Bronchial epithelial cell (primary cell): Measurements from ENCODE around the gene NPR1. TPM values are rescaled to one million over a fixed set of nuclear protein-coding genes. Genes with fewer than 3 reads are reported as not detected.

Source experiments
- DNase-seq: peaks from one replicate; pipeline ENCODE4 v3.0.0-alpha.2; 2010; ENCODE audit warnings: low read depth
- FAIRE-seq: peaks from 2 replicates; lab custom pipeline; 2011; peaks lifted over from hg19 to GRCh38; lab: Jason Lieb, UNC
- H3K27me3 ChIP-seq: 2 replicates; pipeline ENCODE4 v1.5.1; 2011; ENCODE audit warnings: low read length; ENCODE audit not compliant: control insufficient read depth, insufficient read depth
- H3K36me3 ChIP-seq: 2 replicates; pipeline ENCODE4 v1.5.1; 2011; ENCODE audit warnings: low read length; ENCODE audit not compliant: control insufficient read depth, insufficient read depth
- H3K4me3 ChIP-seq: 2 replicates; pipeline ENCODE4 v1.5.1; 2011; ENCODE audit warnings: mild to moderate bottlenecking, low read depth, low read length, control low read depth
- total RNA-seq: library from RNA; depleted of rRNA; stranded (reverse); fragments of >200 nt; gene quantifications from 2 replicates; pipeline ENCODE4 v1.2.1, GENCODE V29; 2014
- TF ChIP-seq, protein P1 (sequence below): IDR thresholded peaks from 2 replicates; pipeline ENCODE4 v1.5.1; 2011; ENCODE audit warnings: mild to moderate bottlenecking, moderate library complexity, low read length, control low read depth, inconsistent platforms; ENCODE audit not compliant: insufficient read depth, severe bottlenecking

The NPR1 gene
- total RNA-seq, 1 donor from 2014 or later: under 0.01 TPM

DNA sequence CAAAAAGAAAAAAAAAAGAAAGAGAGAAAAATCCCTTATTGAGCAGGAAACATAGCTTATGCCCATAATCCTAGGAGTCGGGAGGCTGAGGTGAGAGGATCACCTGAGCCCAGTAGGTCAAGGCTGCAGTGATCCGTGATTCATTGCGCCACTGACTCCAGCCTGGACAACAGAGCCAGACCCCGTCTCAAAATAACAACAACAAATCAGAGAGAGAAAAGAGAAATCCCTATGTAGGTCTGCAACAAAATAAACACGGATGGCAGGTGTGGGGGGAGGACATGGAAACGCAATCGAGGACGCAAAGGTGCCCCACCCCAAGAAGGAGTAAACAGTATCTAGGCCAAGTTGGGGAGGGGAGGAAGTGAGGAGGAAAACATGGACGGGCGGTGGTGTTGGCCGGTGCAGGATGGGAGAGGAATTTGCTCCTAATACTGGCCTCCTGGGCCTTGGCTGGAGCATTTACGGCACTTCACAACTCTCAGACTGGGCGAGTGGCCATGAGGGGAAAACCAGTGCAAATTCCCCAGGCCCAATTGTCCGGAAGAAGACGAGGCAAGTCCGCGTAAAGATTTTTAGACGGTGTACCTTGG, 45.2 kb upstream of the NPR1 start:
- Histone ChIP-seq H3K36me3 (peaks cover 10% of the 10 kb centered on the region), H3K27me3 (no peaks in the 10 kb centered on the region), H3K4me3 (peak overlapping the region; percentile 71)
- DNase-seq: no peak
- TF ChIP-seq, protein P1, sequence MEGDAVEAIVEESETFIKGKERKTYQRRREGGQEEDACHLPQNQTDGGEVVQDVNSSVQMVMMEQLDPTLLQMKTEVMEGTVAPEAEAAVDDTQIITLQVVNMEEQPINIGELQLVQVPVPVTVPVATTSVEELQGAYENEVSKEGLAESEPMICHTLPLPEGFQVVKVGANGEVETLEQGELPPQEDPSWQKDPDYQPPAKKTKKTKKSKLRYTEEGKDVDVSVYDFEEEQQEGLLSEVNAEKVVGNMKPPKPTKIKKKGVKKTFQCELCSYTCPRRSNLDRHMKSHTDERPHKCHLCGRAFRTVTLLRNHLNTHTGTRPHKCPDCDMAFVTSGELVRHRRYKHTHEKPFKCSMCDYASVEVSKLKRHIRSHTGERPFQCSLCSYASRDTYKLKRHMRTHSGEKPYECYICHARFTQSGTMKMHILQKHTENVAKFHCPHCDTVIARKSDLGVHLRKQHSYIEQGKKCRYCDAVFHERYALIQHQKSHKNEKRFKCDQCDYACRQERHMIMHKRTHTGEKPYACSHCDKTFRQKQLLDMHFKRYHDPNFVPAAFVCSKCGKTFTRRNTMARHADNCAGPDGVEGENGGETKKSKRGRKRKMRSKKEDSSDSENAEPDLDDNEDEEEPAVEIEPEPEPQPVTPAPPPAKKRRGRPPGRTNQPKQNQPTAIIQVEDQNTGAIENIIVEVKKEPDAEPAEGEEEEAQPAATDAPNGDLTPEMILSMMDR: no peak
- no peak for FAIRE-seq

DNA sequence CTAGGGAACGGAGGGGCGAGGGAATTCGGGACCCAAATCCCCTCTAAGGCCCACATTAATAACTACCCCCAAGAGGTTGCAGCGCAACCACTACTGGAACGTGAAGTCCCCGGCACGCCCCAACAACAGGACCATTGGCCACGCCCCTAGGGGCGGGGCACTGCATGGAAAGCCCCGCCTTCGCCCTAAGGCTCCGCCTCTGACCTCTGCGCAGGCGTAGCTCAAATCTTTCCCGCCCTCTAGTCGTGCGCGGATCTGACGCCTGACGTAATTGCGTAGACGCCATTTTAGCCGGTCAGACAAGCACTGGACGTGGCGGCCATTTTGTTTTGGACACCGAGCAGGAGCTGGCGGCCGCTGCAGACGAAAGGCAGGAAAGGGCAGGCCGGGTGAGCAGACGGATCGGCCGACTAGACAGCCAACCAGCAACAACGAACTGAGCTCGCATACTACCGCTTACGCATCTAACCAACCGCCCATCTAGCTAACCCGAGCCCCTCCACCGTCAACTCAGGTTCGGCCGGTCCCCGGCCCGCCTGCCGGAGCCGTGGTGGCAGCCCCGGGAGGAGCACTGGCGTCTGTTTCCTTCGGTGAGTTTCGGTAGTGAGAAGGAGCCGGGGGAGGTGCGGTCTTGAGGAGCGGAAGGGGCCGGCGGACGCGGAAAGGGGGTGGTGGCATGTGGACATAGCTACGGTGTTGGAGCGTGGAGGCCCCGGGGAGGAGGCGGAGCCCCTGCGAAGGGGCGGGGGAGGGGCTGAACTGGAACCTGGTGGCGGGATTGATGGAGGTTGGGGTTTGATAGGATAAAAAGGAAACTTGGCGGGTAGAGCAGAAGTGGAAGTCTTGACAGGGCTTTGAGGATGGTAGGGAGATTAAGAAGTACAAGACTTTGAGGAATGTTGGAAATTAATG, 44.5 kb upstream of the NPR1 start, which contains the start of gene CHTOP:
CHTOP (plus strand) TSS at position 313 of the 912 bp plus-strand sequence. CDS start 2,523 bp downstream, outside the sequence.
- Histone ChIP-seq H3K27me3 (no peaks in the 10 kb centered on the region), H3K36me3 (peaks cover 12% of the 10 kb centered on the region), H3K4me3 (peak within 1 kb of the TSS; percentile 71)
- FAIRE-seq (no peak), DNase-seq (peak; percentile 97)
- TF ChIP-seq, protein P1: no peak

DNA sequence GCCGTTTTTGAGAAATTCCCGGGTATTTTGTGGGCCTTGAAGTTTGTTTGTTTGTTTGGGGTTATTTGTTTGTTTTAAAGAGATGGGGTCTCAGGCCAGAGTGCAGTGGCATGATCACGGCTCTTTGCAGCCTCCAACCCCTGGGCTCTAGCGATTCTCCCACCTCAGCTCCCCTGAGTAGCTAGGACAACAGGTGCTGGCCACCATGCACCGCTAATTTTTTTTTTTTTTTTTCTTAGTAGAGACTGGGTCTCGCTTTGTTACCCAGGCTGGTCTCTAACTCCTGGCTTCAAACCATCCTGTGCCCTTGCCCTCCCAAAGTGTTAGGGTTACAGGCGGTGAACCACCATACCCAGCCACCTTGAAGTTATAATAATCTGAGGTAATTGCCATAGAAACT, 42.6 kb upstream of the NPR1 start:
- TF ChIP-seq, protein P1: no peak
- H3K4me3 ChIP-seq: no peak overlapping the region
- no peak for FAIRE-seq

DNA sequence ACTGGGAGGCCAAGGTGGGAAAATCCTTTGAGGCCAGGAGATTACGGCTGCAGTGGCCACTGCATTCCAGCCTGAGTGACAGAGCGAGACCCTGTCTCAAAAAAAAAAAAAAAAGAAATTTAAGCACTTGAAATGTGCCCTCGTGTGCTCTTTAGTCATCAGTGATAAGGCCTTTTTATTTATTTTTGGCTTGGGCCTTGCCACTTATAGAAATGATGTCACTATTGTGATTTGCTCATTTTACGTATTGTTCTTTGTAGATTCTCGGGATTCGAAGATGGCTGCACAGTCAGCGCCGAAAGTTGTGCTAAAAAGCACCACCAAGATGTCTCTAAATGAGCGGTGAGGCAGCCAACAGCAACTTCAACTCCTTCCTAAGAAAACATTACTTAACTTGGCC, 42.2 kb upstream of the NPR1 start:
- H3K4me3 ChIP-seq: no peak overlapping the region
- peaks cover 16% of the 10 kb centered on the region for H3K36me3 ChIP-seq
- FAIRE-seq (no peak), DNase-seq (no peak)
- TF ChIP-seq, protein P1: no peak
- H3K27me3 ChIP-seq: no peaks in the 10 kb centered on the region

More for the DNA sequence above, 42.6 kb upstream of the NPR1 start:
- no peak for DNase-seq
- Histone ChIP-seq H3K36me3 (peaks cover 16% of the 10 kb centered on the region), H3K27me3 (no peaks in the 10 kb centered on the region)

DNA sequence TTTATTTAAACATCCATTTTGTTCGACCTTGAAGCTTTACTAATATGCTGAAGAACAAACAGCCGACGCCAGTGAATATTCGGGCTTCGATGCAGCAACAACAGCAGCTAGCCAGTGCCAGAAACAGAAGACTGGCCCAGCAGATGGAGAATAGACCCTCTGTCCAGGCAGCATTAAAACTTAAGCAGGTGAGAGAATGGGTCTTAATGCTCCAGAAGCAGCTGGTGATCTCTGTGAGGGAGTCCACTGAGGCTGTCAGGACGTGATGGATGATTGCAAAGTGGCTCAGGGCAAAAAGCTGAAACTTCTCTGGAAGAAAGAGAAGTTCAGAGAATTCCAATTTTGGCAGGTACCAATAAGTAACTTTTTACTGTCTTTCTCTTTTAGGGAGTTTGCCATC, 40.2 kb upstream of the NPR1 start:
- TF ChIP-seq, protein P1: no peak
- no peaks in the 10 kb centered on the region for H3K27me3 ChIP-seq
- peaks cover 25% of the 10 kb centered on the region for H3K36me3 ChIP-seq
- DNase-seq (no peak), FAIRE-seq (no peak)
- H3K4me3 ChIP-seq: no peak overlapping the region
